DMS79 (cell line): Measurements from ENCODE around the gene L3MBTL4.
A peak's percentile ranks its signal among the peaks of the same experiment; 100 is the strongest.
"Not testable (repeated sequence)": the region's sequence is repeated elsewhere in the genome, so short reads cannot be mapped to it uniquely, and the experiment has no call there.

ENCODE experiments used
- DNase-seq: peaks from one replicate; lab custom pipeline; 2025; lab: John Stamatoyannopoulos, UW

The L3MBTL4 gene

DNA sequence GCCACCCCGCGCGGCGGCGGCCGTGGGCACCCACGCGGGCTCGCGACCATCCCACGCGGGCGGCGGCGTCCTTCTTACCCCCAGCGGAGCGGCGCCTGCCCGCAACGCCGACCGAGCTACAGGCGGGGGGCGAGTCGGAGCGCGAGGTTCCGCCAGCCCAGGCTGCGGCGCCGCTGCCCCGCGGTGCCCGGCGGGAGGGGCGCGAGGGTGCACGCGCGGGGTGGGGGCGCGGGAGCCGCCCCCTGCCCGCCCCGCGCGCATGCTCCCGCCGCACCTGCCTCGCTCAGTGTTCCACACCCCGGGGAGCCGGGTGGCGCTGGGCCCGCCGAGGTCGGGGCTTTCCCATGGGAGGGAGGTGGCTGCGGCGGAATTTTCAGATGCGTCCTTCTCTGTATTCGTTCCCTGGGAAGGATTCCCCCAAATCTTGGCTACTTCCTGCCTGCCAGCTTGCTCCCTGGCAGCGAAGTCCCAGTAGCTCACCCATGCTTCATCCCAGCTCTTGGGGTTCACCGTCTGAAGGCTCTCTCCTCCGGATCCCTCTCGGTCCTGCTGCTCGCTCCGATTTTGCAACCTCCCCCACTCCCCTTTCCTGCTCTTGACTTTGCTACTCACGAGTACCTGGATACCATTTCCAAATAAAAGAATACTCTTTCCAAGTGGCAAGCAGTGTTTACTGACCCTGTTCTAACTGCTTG, at the start of gene L3MBTL4:
TSS of gene L3MBTL4 (minus strand) at position 189 of the 695 bp plus-strand sequence. CDS start 103,286 bp downstream, outside the sequence.
- DNase-seq: peak; percentile 54

DNA sequence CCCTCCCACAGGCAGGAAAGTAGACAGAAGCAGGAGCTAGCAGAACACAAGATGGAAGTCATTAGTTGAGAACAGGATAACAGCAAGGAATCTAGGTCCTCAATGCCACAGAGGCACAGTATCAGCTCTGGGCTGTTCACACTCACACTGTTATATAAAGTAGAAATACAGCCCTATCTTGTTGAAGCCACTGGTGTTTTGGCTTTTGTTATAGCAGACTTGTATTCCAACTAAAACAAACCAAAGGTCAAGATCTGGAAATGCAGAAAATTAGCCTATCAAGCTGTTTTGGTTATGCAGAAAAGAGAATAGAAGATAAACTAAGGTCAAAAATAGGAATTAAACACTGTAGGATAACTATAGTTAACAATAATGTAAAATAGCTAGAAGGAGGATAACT, 37.5 kb upstream of the L3MBTL4 start:
- no peak for DNase-seq

DNA sequence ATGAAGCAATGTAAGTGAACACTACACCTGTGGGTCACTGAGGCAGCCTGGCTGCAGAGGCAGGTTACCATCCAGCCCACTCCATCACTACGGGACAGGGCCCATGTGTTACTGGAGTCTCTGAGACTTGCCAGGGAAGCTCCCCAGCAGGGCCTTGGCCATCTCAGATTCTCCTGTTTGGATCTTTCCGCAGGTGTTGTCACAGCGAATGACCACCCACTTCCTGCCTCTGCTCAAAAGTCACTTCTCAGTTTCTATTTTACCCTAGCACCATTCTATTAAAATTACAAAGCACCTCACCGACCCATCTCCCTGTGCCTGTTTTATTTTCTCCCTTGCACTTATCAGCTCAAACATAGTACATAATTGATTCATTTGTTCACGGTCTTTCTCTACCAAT, 34.5 kb upstream of the L3MBTL4 start:
- no peak for DNase-seq

DNA sequence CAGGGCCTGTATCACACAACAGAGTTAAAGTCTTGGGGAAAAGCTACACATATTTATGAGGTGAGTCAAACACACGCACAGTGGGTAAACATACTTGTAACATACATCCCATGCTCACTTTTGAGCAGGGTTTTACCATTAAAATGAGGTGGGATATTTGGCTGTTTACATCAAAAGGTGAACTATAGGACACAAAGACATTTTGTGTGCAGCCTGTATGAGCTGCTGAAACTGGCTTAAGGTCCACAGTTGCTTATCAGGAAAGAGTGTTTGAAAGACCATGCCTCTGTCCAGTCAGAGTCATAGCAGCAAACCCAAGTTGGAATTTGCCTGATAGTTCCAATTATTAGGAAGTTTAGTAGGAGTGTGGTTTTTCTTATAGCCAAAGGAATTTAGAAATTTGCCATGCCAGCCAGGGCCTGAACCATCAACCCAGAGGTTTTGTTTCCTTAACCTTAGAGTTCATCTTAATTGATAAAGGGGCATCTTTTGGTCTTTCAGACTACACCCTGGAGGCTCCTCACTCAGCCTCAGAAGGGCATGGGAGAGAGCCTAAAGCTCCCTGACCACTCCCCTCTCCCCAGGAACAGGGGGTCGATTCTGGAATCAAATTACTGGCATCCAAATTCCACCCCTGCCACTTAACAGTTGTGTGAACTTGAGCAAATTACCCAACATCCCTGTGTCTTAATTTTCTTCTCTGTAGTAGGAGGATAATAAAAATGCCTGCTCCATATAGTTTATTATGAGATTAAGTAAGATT, 29.9 kb upstream of the L3MBTL4 start:
- no peak for DNase-seq

DNA sequence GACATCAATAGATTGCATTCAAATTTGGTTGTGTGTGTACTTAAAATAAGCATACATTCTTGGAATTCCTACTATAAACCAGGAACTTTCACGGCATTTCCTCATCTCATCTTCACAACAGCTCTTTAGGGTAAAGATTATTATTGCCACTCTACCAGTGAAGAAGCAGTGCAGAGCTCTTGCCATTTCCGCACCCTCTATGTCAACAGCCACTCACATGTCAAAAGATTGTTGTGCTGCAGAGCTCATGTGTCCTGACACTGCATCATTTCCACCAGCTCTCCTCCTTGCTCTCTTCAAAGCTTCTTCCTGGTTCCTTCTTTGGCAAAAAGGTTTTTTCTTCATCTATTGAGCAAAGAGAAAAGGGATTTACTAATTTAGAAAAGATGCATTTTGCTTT, 26.5 kb upstream of the L3MBTL4 start:
- DNase-seq: no peak

DNA sequence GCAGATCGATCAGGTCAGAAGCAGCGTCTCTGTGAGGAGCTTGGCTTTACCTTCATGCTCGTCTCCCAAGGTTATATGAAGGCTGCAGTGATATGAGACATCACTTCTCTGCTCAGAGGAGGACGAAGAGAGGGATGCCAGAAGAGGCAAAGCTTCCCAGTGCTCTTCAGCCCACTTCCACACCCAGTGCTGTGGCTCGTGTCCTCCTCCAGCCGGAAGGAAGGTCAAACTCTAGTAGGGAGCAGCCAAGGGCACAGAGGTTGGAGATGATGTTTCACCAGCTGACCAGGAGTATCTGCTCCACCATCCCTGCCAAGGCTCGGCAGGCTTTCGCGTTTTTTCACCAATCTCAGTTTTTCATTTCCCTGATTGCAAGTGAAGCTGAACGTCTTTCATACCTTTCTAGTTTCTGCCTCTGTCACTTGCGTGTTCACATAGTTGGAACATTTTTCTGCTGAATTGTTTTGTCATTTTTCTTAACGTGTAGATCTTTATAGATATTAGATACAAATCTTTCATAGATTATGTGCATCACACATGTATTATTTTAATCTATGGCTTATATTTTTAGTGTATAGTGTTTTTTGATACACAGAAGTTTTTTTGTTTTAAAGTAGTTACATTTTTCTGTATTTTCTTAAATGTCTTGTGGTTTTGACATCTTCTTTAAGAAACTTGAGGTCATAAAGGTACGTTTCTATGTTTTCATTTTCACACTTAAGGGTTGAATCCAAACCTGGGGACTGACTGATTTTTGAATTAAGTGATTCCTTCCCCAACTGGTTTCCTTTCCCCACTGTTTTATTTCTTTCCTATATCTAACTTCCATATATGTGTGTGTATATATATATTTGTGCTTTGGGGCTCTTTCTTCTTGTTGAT, 23.5 kb upstream of the L3MBTL4 start:
- no peak for DNase-seq

DNA sequence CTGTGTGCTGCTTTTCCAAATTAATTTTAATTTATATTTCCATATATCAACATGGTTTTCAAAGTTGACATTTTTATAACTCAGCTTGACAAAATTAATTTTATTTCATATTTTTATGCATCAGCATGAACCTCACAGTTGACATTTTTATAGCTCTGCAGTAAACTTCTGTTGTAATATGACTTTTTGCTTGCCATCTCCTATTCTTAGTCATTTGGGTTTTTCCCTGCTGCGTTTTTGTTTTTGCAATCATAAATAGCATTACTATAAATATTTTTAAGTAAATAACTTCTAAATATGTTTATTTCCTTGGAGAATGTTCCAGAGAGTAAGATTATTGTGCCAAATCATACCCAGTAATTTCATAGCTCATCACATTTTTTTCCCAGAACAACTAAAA, 21.0 kb upstream of the L3MBTL4 start:
- DNase-seq: no peak

DNA sequence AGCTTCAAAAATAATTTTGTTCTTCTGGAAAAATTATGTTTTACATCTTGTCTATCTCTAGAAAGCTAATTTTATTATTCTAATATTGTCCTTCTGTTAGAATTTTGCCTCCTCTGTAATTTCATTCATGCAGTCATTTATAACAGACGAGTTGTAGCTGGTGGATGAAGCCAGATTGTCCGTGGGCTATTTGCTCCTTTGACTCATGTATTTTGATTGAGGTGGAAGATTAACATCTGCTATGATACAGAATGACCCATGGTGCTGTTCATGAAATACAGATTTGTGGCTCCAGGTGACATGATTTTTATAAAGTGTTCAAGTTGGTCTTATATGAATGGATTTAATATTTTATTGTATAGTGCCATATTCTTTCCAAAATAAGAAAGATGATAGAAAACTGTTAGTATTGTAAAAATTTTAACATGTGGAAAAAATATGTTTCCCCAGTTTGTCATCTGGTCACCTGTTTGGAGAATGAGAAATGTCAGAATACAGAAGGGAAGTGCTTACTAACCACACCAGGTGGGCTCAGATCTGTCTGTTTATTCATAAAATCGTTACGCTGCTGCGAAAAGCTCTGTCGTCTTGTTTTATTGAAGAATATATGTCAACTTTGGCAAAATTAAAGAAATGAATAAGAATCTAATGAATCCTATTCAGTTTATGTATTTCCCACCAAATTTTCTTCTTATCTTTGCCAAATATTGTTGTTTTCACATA, 20.4 kb upstream of the L3MBTL4 start:
- DNase-seq: no peak

DNA sequence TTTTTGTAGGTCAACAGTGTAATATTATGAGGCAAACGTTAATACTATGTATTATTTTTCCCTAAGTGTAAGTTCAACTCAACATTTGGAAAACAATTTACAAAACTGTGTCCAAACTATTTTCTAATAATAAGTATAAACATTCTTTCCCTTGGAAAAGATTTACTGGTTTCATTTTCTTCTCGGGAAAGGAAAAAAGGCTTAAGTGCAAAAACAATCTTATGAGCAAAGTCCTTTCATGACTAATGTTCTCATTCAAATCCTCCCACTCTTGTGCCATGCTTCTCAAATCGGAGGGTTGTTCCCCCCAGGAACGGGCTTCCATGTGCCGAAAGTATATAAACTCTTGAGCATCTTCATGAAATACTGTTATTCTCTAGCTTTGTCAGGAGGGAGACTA, 19.8 kb upstream of the L3MBTL4 start:
- no peak for DNase-seq

DNA sequence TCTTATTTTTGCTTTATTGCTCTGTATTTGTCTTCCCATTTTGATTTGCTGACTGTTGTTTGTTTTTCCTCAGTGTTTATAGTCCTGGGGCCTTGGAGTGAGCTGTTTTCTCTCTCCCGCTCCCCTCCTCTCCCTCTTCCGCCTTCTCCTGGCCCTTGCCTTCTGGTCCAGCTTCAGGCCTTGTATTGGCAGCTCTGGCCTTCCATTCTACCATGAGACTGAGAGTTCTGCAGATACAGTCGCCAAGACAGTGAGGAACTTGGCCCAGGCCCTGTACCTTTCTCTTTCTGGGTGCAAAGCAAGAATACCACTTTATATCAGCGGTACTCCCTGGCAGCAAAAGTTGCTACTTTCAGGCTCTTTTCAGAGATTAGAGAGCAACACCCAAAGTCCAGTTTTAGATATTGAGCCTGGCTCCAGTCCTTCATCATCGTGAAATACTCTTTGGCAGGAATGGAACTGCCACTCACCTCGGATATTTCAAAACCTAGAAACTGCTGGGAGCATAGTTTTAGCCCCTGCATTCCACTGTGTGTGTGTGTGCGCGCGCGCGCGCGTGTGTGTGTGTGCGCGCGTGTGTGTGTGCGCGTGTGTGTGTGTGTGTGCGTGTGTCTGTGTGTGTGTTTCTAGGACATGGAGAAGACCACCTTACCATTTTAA, 17.1 kb upstream of the L3MBTL4 start:
- DNase-seq: no peak

DNA sequence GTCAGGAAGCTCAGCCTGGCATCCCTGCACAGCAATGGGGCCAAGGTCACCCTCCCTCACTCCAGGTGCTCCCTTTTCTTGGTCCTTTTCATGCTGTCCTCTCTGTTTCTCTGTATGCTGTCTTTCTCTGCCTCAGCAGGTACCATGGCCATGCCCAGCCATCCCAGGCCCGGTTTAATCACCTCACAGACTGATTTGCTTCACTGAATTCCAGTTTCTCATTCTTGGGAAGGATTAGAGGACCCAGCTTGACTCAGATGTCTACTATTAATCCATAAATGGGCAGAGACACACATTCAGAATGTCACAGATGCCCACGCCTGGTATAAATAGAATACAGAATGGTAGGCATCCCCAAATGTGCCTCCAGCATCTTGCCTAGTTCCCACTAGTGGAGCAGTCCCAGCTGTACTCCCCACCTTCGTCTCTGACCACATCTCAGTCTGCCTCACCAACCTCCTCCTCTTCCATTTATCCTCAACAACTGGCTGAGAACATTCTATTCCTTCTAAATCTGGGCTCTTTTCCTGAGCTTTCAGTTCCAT, 14.2 kb upstream of the L3MBTL4 start:
- DNase-seq: no peak

DNA sequence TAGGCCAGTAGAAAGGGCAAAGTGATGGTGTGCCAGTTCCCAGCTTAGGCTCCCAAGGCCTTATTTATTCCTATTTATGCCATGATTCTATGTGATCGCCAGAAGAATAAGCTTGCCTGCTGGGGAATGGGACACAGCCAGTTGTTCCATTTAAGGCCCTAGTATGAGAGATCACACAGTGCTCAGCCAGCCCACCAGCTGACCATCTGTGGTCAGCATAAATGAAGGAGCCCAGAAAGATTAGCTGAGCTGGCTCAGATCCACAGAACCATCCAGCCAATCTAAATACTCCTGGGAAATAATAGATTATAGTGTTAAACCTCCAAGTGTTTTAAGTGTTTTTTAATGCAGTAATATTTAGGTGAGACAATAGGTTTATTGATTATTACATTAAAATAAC, 12.6 kb upstream of the L3MBTL4 start:
- no peak for DNase-seq

DNA sequence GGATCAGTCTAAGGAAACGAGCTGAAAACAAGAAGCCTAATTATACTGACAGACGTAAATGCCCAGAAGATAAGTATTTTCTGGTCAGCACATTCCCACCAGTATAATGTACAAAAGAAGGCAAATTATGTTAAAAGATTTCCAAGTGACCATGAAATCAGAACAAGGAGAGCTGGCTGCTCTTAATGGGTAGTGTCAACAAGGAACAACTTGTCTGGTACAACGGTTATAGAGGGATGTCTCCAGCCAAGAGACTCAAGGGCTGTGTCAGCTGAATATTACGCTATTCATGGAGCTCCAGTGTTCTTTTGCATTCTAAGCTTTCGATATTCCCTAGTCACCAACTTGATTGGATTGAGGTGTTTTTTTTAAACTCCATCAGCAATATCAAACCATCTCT, 8.6 kb upstream of the L3MBTL4 start:
- peak; percentile 74 for DNase-seq

DNA sequence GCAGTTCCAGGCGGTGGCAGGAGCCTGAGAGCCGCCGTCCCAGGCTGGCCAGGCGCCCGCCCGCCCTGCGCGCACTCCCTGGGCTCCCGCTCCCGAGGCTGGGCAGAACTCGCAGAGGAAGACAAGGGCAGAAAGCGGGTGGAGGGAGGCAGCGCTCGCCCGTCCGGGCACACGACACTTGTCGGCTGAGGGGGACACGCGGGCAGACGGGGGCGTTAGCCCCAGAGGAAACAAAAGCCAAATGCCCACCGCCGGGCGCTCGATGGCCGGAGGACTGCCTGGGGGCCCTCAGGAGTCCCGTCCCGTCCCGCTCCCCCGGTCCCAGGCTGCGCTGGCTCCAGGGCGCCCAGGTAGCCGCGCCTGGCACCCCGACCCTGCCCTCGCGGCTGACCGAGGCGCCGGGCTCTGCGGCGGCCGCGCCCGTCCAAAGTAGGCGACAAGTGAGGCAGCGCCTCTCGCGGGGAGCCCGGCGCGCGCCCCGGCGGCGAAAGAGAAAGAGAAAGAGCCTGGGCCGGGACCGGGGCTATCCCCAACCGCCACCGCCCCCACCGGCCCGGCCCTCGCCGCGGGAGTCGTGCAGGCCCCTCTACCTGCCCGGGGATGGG, 491 bp downstream of the L3MBTL4 start:
- DNase-seq: peak; percentile 36

DNA sequence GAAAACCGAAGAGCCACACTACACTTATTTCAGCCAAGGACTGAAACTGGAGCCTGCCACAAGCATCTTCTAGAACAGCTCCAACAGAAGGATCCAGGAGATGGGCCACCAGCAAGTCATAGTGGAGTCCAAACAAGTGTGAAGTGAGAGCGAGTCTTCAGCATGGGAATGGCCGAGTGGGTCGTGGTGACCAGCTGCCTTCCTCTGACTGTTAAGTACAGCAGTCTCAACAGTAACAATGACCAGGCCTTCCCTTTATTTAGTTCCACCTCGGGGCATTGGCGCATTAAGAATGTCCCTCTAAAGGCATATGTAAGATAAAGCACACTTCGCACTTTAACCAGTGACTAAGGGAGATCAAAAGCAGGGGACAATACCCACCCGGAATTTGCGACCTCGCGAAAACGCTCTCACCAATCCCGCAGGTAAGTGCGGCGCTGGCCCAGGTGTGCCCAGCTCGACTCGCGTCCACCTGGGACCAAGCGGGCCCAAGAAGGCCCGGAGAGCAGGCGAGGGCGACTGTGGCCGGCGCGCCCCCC, 1.1 kb downstream of the L3MBTL4 start:
- DNase-seq: no peak

DNA sequence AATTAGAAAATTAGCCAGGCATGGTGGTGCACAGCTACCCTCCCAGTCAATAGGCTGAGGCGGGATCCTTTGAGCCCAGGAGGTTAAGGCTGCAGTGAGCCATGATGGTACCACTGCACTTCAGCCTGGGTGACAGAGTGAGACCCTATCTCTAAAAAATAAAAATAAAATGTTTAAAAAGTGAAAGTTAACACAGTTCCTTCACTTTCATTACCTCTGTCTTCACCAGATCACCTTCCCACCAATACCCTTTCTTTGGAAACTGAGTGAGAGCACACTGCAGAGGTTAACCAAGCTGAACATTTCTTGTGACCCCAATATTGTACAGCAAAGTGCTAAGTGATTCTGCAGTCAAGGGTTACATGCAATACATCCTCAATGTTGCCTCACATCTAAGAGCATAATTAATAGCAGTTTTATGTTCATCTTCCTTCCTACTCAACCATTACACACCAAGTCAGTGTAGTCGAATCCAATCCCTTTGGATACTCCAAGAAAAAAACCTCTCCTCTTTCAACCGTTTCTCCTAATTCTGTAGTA, 1.7 kb downstream of the L3MBTL4 start:
- peak; percentile 17 for DNase-seq

DNA sequence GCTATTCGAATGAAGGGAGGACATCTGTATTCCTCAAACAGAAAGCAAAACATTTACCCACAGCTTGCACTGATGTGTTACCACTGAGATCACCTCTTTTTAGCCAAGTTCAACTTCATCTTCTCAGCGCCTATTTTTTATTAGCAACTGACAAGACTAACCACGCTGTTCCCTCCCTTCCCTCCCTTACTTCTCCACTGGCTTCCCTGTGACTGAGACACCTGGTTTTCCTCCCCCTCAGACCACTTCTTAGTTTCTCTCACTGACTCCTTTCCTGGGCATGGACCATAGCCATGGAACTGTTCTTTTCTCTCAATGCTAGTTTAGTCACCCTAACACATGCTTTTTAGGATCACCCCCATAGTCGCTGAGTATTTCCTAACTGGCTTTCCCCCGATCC, 3.3 kb downstream of the L3MBTL4 start:
- DNase-seq: no peak

DNA sequence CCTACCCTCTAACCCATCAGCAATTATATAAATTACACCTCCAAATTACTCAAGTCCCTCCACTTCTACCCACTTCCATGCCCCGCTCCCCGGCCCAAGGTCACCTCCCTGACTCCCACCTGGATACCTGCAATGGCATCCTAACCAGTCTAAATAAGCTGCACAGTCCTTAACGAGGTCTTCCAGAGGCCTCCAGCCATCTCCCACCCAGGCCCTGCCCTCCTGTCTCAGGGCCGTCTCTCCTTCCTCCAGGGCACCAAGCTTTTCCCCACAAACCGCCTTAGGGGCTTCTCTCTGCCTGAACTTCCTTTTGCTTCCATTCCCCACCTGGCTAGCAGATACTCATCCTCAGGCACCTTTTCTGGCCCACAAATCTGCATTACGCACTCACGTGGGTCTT, 4.8 kb downstream of the L3MBTL4 start:
- DNase-seq: no peak

DNA sequence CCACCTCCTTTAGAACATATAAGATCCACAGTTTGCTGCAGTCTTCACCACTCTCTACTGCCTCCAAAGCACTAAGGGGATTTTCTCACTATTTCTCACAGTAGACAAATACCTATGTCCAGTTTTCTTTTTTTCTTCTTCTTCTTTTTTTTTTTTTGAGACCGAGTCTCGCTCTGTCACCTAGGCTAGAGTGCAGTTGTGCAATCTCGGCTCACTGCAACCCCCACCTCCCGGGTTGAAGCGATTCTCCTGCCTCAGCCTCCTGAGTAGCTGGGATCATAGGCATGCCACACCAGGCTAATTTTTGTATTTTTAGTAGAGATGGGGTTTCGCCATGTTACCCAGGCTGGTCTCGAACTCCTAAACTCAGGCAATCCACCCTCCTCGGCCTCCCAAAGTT, 6.2 kb downstream of the L3MBTL4 start:
- not testable (repeated sequence) for DNase-seq

DNA sequence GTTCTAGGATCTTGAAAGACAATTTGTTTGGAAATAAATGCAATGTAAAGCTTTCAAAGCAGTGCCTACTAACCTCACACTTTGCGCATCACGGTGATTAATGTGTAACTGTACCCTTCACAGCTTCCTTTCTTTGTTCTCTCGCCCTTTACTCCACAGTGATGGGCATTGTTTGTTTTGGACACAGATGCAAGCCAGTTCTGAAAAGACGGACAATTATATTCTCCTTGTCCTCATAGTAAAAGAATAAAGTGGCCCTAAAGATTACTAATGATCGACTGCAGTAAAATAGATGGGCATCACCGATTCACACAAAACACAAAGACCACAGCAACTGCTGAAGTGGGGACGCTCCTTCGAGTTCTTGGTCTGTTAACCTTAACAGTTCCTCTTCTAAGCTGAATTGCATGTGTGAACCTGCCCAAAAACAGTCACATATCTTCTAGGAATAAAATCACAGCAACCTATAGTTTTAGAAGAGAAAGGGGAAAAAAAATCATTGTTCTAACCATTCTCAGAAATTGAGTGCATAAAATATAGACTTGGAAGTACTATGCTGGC, 7.7 kb downstream of the L3MBTL4 start:
- no peak for DNase-seq
